ENCODE results near the gene SOX30. TPM values are rescaled to one million over a fixed set of nuclear protein-coding genes. Genes with fewer than 3 reads are reported as not detected.

The SOX30 gene
- total RNA-seq, 1 donor: not detected

- Histone ChIP-seq H3K27me3 (ENCODE audit: insufficient read depth, low read length) (no peaks in the 10 kb centered on the region), H3K4me3 (ENCODE audit: low read length) (no peak overlapping the region), H3K9me3 (ENCODE audit: low read depth, low read length) (no peaks in the 10 kb centered on the region), H3K4me1 (ENCODE audit: insufficient read depth, low read length) (no peaks in the 10 kb centered on the region)
Measured at GRCh38 chr5:157640406-157641066, 11.7 kb downstream of the SOX30 start.

GRCh38 chr5:157630341-157630740, 21.9 kb downstream of the SOX30 start:
- Histone ChIP-seq H3K9me3 (ENCODE audit: low read depth, low read length) (peaks cover 9% of the 10 kb centered on the region), H3K27me3 (ENCODE audit: insufficient read depth, low read length) (no peaks in the 10 kb centered on the region), H3K4me3 (ENCODE audit: low read length) (no peak overlapping the region), H3K4me1 (ENCODE audit: insufficient read depth, low read length) (no peaks in the 10 kb centered on the region)

- peaks cover 9% of the 10 kb centered on the region for H3K9me3 ChIP-seq (ENCODE audit: low read depth, low read length)
Measured at GRCh38 chr5:157626831-157627230, 25.4 kb downstream of the SOX30 start.

GRCh38 chr5:157624144-157624543, 28.1 kb downstream of the SOX30 start:
- H3K9me3 ChIP-seq (ENCODE audit: low read depth, low read length): no peaks in the 10 kb centered on the region
- no peaks in the 10 kb centered on the region for H3K27me3 ChIP-seq (ENCODE audit: insufficient read depth, low read length)
- no peak overlapping the region for H3K4me3 ChIP-seq (ENCODE audit: low read length)
- H3K4me1 ChIP-seq (ENCODE audit: insufficient read depth, low read length): no peaks in the 10 kb centered on the region

More at GRCh38 chr5:157626831-157627230, 25.4 kb downstream of the SOX30 start:
- H3K4me3 ChIP-seq (ENCODE audit: low read length): no peak overlapping the region
- H3K27me3 ChIP-seq (ENCODE audit: insufficient read depth, low read length): no peaks in the 10 kb centered on the region
- no peaks in the 10 kb centered on the region for H3K4me1 ChIP-seq (ENCODE audit: insufficient read depth, low read length)

GRCh38 chr5:157620776-157621175, 31.5 kb downstream of the SOX30 start:
- Histone ChIP-seq H3K27me3 (ENCODE audit: insufficient read depth, low read length) (no peaks in the 10 kb centered on the region), H3K4me3 (ENCODE audit: low read length) (no peak overlapping the region), H3K4me1 (ENCODE audit: insufficient read depth, low read length) (peaks cover 8% of the 10 kb centered on the region), H3K9me3 (ENCODE audit: low read depth, low read length) (no peaks in the 10 kb centered on the region)

DNA sequence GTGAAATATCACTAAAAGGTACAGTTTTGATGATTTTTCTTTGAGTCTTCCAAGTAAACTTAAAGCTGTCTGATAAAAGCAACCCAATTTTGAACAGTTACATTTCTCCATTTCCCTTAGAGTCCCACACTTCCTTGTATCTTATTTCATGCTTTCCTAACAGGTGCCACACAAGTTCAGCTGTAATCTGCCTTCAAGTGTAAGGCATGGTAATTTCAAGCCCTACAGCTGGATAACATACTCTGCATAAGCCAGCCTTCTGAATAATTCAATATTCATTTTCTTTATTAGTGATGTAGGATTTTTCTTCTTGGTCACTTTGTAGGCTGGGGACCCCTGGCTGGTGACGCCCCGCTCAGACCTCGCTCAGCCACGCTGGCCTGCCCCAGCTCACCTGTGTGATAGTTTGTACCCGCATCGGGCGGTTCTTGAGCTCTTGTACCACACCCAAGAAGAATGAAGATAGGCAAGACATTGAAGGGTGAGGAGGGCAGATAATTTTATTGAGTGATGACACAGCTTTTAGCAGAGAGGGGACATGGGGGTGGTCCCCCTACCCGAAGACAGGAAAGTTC, 34.0 kb downstream of the SOX30 start:
- Histone ChIP-seq H3K27me3 (ENCODE audit: insufficient read depth, low read length) (no peaks in the 10 kb centered on the region), H3K9me3 (ENCODE audit: low read depth, low read length) (no peaks in the 10 kb centered on the region), H3K4me3 (ENCODE audit: low read length) (no peak overlapping the region), H3K4me1 (ENCODE audit: insufficient read depth, low read length) (peaks cover 17% of the 10 kb centered on the region)

- Histone ChIP-seq H3K4me3 (ENCODE audit: low read length) (no peak overlapping the region), H3K4me1 (ENCODE audit: insufficient read depth, low read length) (peaks cover 32% of the 10 kb centered on the region), H3K9me3 (ENCODE audit: low read depth, low read length) (no peaks in the 10 kb centered on the region), H3K27me3 (ENCODE audit: insufficient read depth, low read length) (no peaks in the 10 kb centered on the region)
Measured at GRCh38 chr5:157616785-157617184, 35.5 kb downstream of the SOX30 start.

GRCh38 chr5:157613385-157614245, 38.6 kb downstream of the SOX30 start:
- no peaks in the 10 kb centered on the region for H3K27me3 ChIP-seq (ENCODE audit: insufficient read depth, low read length)
- H3K4me3 ChIP-seq (ENCODE audit: low read length): no peak overlapping the region
- H3K4me1 ChIP-seq (ENCODE audit: insufficient read depth, low read length): peaks cover 44% of the 10 kb centered on the region
- no peaks in the 10 kb centered on the region for H3K9me3 ChIP-seq (ENCODE audit: low read depth, low read length)

- no peak overlapping the region for H3K4me3 ChIP-seq (ENCODE audit: low read length)
- no peaks in the 10 kb centered on the region for H3K9me3 ChIP-seq (ENCODE audit: low read depth, low read length)
- H3K27me3 ChIP-seq (ENCODE audit: insufficient read depth, low read length): no peaks in the 10 kb centered on the region
- peaks cover 47% of the 10 kb centered on the region for H3K4me1 ChIP-seq (ENCODE audit: insufficient read depth, low read length)
Measured at GRCh38 chr5:157612581-157612980, 39.7 kb downstream of the SOX30 start.

DNA sequence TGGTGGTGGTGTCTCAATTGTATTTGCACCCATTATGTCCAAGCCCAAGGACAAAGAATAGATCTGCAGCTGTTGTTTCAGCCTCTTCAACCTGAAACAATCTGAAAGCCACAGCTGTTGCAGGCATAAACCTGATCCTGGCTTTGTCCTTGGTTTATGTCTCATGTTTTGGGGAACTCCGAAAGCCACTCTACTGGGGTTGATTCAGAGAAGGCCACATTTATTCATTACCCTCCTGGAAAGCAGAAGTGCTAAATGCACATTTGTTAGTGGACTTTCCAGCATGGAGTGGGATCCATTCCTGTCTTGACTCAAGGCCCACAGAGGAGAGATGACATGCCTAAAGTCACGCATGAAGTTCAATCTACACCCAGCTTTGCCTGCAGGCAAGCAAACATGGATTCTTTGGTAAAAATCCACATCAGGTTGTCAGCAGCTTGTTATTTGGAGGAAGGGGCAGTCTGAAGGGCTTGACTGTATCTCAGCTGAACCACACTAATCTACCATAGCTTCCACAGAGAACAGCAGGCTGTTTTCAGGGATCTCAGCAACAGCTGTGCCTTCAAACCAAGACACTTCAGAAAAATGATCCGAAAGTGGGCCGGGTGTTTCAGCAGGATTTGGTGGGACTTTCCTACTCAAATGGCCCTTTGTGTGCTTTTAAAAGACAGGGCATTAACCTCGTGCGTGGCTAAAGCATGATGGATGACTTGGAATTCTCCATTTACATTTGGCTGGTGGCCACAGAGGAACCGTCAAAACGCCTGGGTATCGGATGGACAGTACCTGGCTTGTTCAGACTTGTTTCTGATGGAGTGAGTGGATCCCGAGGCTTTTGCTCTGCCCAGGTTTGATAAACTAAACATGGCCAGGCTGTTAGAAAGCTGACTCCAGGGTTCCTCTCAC, 40.4 kb downstream of the SOX30 start:
- Histone ChIP-seq H3K4me3 (ENCODE audit: low read length) (no peak overlapping the region), H3K27me3 (ENCODE audit: insufficient read depth, low read length) (no peaks in the 10 kb centered on the region), H3K4me1 (ENCODE audit: insufficient read depth, low read length) (peaks cover 52% of the 10 kb centered on the region), H3K9me3 (ENCODE audit: low read depth, low read length) (no peaks in the 10 kb centered on the region)

- no peaks in the 10 kb centered on the region for H3K27me3 ChIP-seq (ENCODE audit: insufficient read depth, low read length)
- no peaks in the 10 kb centered on the region for H3K9me3 ChIP-seq (ENCODE audit: low read depth, low read length)
- no peak overlapping the region for H3K4me3 ChIP-seq (ENCODE audit: low read length)
- H3K4me1 ChIP-seq (ENCODE audit: insufficient read depth, low read length): peaks cover 59% of the 10 kb centered on the region
Measured at GRCh38 chr5:157610990-157611389, 41.2 kb downstream of the SOX30 start.

DNA sequence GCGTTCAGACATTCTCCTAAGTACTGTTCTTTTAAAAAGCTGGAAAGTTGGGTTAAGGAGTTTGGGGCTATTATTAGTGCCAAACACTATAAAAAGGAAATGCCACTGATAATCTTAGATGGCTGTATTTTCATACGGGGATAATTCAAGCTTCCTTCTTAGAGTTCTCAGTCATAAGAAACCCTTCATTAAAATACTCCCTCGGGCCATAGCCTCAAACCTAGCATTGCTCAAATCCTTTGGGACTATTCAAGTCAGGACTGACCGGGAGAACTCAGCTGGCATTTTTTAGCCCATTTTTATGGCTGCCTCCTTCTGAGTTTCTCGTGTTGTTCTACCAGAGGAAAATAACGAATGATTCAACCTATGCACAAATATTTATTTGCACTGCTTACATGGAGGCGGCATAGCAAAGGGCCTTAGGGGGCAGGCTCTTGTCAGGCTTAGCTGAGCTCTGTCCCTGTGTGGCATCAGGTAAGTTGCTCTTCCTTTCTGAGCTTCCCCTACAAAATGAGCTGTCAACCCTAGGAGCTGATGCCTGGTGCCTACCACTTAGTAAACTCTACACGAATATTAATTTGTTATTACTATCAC, 43.2 kb downstream of the SOX30 start:
- H3K4me1 ChIP-seq (ENCODE audit: insufficient read depth, low read length): peaks cover 68% of the 10 kb centered on the region
- no peak overlapping the region for H3K4me3 ChIP-seq (ENCODE audit: low read length)
- no peaks in the 10 kb centered on the region for H3K9me3 ChIP-seq (ENCODE audit: low read depth, low read length)
- H3K27me3 ChIP-seq (ENCODE audit: insufficient read depth, low read length): no peaks in the 10 kb centered on the region

DNA sequence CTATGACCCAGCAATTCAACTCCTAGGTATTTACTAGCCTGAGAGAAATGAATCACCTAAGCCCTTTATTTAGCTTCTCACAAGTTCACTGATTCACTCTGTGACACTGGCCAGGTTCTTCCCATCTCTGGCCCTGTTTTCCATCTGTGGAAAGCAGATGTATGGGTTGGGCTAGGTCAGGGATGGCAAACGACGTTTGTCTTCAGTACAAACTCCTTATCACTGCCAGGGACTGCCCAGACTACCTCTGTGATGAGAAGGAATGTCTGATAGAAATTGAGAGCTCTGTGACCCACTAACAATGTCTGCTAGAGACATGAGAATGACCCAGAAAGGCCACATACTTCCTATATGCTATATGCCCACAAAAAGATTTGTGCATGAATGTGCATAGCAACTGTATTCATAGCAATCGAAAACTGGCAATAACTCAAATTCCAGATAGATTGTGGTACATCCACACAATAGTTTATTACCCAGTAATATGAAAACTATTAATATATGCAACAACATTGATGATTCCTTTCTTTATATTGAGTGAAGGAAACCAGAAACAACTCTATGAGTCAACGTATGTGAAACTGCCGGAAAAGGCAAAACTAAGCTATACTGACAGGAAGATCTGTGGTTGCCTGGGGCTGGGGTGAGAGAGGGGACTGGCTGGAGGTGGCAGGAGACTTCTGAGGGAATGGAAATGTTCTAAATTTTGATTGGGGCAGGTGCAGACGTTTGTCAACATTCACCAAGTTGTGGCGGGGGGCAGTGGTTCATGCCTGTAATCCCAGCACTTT, 44.7 kb downstream of the SOX30 start:
- peaks cover 68% of the 10 kb centered on the region for H3K4me1 ChIP-seq (ENCODE audit: insufficient read depth, low read length)
- H3K27me3 ChIP-seq (ENCODE audit: insufficient read depth, low read length): no peaks in the 10 kb centered on the region
- no peak overlapping the region for H3K4me3 ChIP-seq (ENCODE audit: low read length)
- H3K9me3 ChIP-seq (ENCODE audit: low read depth, low read length): no peaks in the 10 kb centered on the region

GRCh38 chr5:157606046-157606445, 46.2 kb downstream of the SOX30 start:
- Histone ChIP-seq H3K9me3 (ENCODE audit: low read depth, low read length) (no peaks in the 10 kb centered on the region), H3K4me3 (ENCODE audit: low read length) (no peak overlapping the region), H3K27me3 (ENCODE audit: insufficient read depth, low read length) (no peaks in the 10 kb centered on the region), H3K4me1 (ENCODE audit: insufficient read depth, low read length) (peaks cover 60% of the 10 kb centered on the region)

Data from mononuclear cell (primary cell).